ENCODE results near the gene WASF3. TPM values are rescaled to one million over a fixed set of nuclear protein-coding genes. Genes with fewer than 3 reads are reported as not detected.

WASF3 gene
- total RNA-seq, 1 donor from 2014 or later: 15.6 TPM

GRCh38 chr13:26677156-26677555, 119.7 kb downstream of the WASF3 start:
- DNase-seq (ENCODE audit: extremely low read depth, low read depth, low spot score): no peak

- no peak for DNase-seq (ENCODE audit: extremely low read depth, low read depth, low spot score)
Measured at GRCh38 chr13:26678330-26678729, 120.8 kb downstream of the WASF3 start.

GRCh38 chr13:26678796-26679195, 121.3 kb downstream of the WASF3 start:
- no peak for DNase-seq (ENCODE audit: extremely low read depth, low read depth, low spot score)

GRCh38 chr13:26679411-26680122, 122.1 kb downstream of the WASF3 start:
- no peak for DNase-seq (ENCODE audit: extremely low read depth, low read depth, low spot score)

- no peak for DNase-seq (ENCODE audit: extremely low read depth, low read depth, low spot score)
Measured at GRCh38 chr13:26680123-26680450, 122.6 kb downstream of the WASF3 start.

- DNase-seq (ENCODE audit: extremely low read depth, low read depth, low spot score): no peak
Measured at GRCh38 chr13:26680572-26680971, 123.1 kb downstream of the WASF3 start.

GRCh38 chr13:26681036-26681435, 123.6 kb downstream of the WASF3 start:
- no peak for DNase-seq (ENCODE audit: extremely low read depth, low read depth, low spot score)

- DNase-seq (ENCODE audit: extremely low read depth, low read depth, low spot score): no peak
Measured at GRCh38 chr13:26682606-26683005, 125.1 kb downstream of the WASF3 start.

- no peak for DNase-seq (ENCODE audit: extremely low read depth, low read depth, low spot score)
Measured at GRCh38 chr13:26685606-26686005, 128.1 kb downstream of the WASF3 start.

- DNase-seq (ENCODE audit: extremely low read depth, low read depth, low spot score): no peak
Measured at GRCh38 chr13:26686285-26686684, 128.8 kb downstream of the WASF3 start.

GRCh38 chr13:26688286-26688685, 130.8 kb downstream of the WASF3 start:
- no peak for DNase-seq (ENCODE audit: extremely low read depth, low read depth, low spot score)

- DNase-seq (ENCODE audit: extremely low read depth, low read depth, low spot score): no peak
Measured at GRCh38 chr13:26688980-26689379, 131.5 kb downstream of the WASF3 start.

GRCh38 chr13:26693749-26694463, 136.4 kb downstream of the WASF3 start:
- no peak for DNase-seq (ENCODE audit: extremely low read depth, low read depth, low spot score)

GRCh38 chr13:26694609-26695359, 137.3 kb downstream of the WASF3 start:
- DNase-seq (ENCODE audit: extremely low read depth, low read depth, low spot score): no peak

GRCh38 chr13:26695360-26695705, 137.8 kb downstream of the WASF3 start:
- no peak for DNase-seq (ENCODE audit: extremely low read depth, low read depth, low spot score)

- no peak for DNase-seq (ENCODE audit: extremely low read depth, low read depth, low spot score)
Measured at GRCh38 chr13:26695891-26696311, 138.4 kb downstream of the WASF3 start.

- no peak for DNase-seq (ENCODE audit: extremely low read depth, low read depth, low spot score)
Measured at GRCh38 chr13:26697069-26697955, 139.8 kb downstream of the WASF3 start.

GRCh38 chr13:26698392-26699196, 141.1 kb downstream of the WASF3 start:
- peak; percentile 48 for DNase-seq (ENCODE audit: extremely low read depth, low read depth, low spot score)

- no peak for DNase-seq (ENCODE audit: extremely low read depth, low read depth, low spot score)
Measured at GRCh38 chr13:26699197-26699490, 141.7 kb downstream of the WASF3 start.

- DNase-seq (ENCODE audit: extremely low read depth, low read depth, low spot score): no peak
Measured at GRCh38 chr13:26705536-26705935, 148.1 kb downstream of the WASF3 start.

All from glomerular endothelial cell (primary cell).